ENCODE results near the gene ENGASE.

Gene ENGASE

GRCh38 chr17:79113699-79114457 is 39.3 kb downstream of the ENGASE start:
- Mint-ChIP-seq H3K9me3 (no peaks in the 10 kb centered on the region), H3K4me1 (ENCODE audit: low read depth) (no peaks in the 10 kb centered on the region), H3K27me3 (peaks cover 6% of the 10 kb centered on the region), H3K36me3 (ENCODE audit: low read depth) (no peaks in the 10 kb centered on the region), H3K4me3 (no peak overlapping the region), H3K27ac (no peak overlapping the region)
- DNase-seq, result no peak

GRCh38 chr17:79114458-79115301 is 40.1 kb downstream of the ENGASE start:
- Mint-ChIP-seq H3K27me3 (peaks cover 6% of the 10 kb centered on the region), H3K4me3 (no peak overlapping the region), H3K4me1 (ENCODE audit: low read depth) (no peaks in the 10 kb centered on the region), H3K9me3 (no peaks in the 10 kb centered on the region), H3K27ac (no peak overlapping the region), H3K36me3 (ENCODE audit: low read depth) (no peaks in the 10 kb centered on the region)
- no peak for DNase-seq

- no peaks in the 10 kb centered on the region for H3K9me3 Mint-ChIP-seq
These were observed 40.9 kb downstream of the ENGASE start for GRCh38 chr17:79115487-79115886.

GRCh38 chr17:79116575-79117368 is 42.1 kb downstream of the ENGASE start:
- no peak overlapping the region for H3K4me3 Mint-ChIP-seq
- DNase-seq, result no peak

More at GRCh38 chr17:79115487-79115886, 40.9 kb downstream of the ENGASE start:
- no peak for DNase-seq
- Mint-ChIP-seq H3K4me3 (no peak overlapping the region), H3K36me3 (ENCODE audit: low read depth) (no peaks in the 10 kb centered on the region), H3K27me3 (peaks cover 6% of the 10 kb centered on the region), H3K4me1 (ENCODE audit: low read depth) (no peaks in the 10 kb centered on the region), H3K27ac (no peak overlapping the region)

GRCh38 chr17:79117905-79118487 is 43.4 kb downstream of the ENGASE start:
- DNase-seq, result no peak
- Mint-ChIP-seq H3K27me3 (peaks cover 3% of the 10 kb centered on the region), H3K36me3 (ENCODE audit: low read depth) (no peaks in the 10 kb centered on the region), H3K4me1 (ENCODE audit: low read depth) (no peaks in the 10 kb centered on the region), H3K4me3 (no peak overlapping the region), H3K9me3 (no peaks in the 10 kb centered on the region), H3K27ac (no peak overlapping the region)

More at GRCh38 chr17:79116575-79117368, 42.1 kb downstream of the ENGASE start:
- Mint-ChIP-seq H3K36me3 (ENCODE audit: low read depth) (no peaks in the 10 kb centered on the region), H3K4me1 (ENCODE audit: low read depth) (no peaks in the 10 kb centered on the region), H3K27ac (no peak overlapping the region), H3K9me3 (no peaks in the 10 kb centered on the region), H3K27me3 (peaks cover 3% of the 10 kb centered on the region)

- H3K4me1 Mint-ChIP-seq (ENCODE audit: low read depth), result no peaks in the 10 kb centered on the region
- H3K27me3 Mint-ChIP-seq, result peaks cover 3% of the 10 kb centered on the region
- H3K27ac Mint-ChIP-seq, result no peak overlapping the region
- no peak overlapping the region for H3K4me3 Mint-ChIP-seq
- no peaks in the 10 kb centered on the region for H3K36me3 Mint-ChIP-seq (ENCODE audit: low read depth)
- no peaks in the 10 kb centered on the region for H3K9me3 Mint-ChIP-seq
- DNase-seq, result no peak
These were observed 44.3 kb downstream of the ENGASE start for GRCh38 chr17:79118924-79119323.

GRCh38 chr17:79120259-79120658 is 45.6 kb downstream of the ENGASE start:
- H3K4me3 Mint-ChIP-seq, result no peak overlapping the region
- no peaks in the 10 kb centered on the region for H3K36me3 Mint-ChIP-seq (ENCODE audit: low read depth)
- no peak for DNase-seq
- no peaks in the 10 kb centered on the region for H3K9me3 Mint-ChIP-seq
- H3K27ac Mint-ChIP-seq, result no peak overlapping the region
- no peaks in the 10 kb centered on the region for H3K4me1 Mint-ChIP-seq (ENCODE audit: low read depth)
- H3K27me3 Mint-ChIP-seq, result peaks cover 3% of the 10 kb centered on the region

- Mint-ChIP-seq H3K9me3 (no peaks in the 10 kb centered on the region), H3K4me1 (ENCODE audit: low read depth) (no peaks in the 10 kb centered on the region), H3K27me3 (peaks cover 14% of the 10 kb centered on the region), H3K27ac (no peak overlapping the region), H3K4me3 (no peak overlapping the region), H3K36me3 (ENCODE audit: low read depth) (no peaks in the 10 kb centered on the region)
- DNase-seq, result no peak
These were observed 49.4 kb downstream of the ENGASE start for GRCh38 chr17:79123988-79124387.

GRCh38 chr17:79124513-79125209 is 50.0 kb downstream of the ENGASE start:
- H3K27ac Mint-ChIP-seq, result no peak overlapping the region
- no peaks in the 10 kb centered on the region for H3K36me3 Mint-ChIP-seq (ENCODE audit: low read depth)
- H3K9me3 Mint-ChIP-seq, result no peaks in the 10 kb centered on the region
- no peak for DNase-seq
- no peaks in the 10 kb centered on the region for H3K4me1 Mint-ChIP-seq (ENCODE audit: low read depth)
- peaks cover 14% of the 10 kb centered on the region for H3K27me3 Mint-ChIP-seq
- H3K4me3 Mint-ChIP-seq, result no peak overlapping the region

GRCh38 chr17:79125503-79125902 is 50.9 kb downstream of the ENGASE start:
- Mint-ChIP-seq H3K4me3 (no peak overlapping the region), H3K27me3 (peaks cover 14% of the 10 kb centered on the region), H3K27ac (no peak overlapping the region), H3K36me3 (ENCODE audit: low read depth) (no peaks in the 10 kb centered on the region), H3K9me3 (no peaks in the 10 kb centered on the region), H3K4me1 (ENCODE audit: low read depth) (no peaks in the 10 kb centered on the region)
- no peak for DNase-seq

- no peaks in the 10 kb centered on the region for H3K9me3 Mint-ChIP-seq
- peaks cover 14% of the 10 kb centered on the region for H3K27me3 Mint-ChIP-seq
- no peaks in the 10 kb centered on the region for H3K4me1 Mint-ChIP-seq (ENCODE audit: low read depth)
- no peaks in the 10 kb centered on the region for H3K36me3 Mint-ChIP-seq (ENCODE audit: low read depth)
- H3K4me3 Mint-ChIP-seq, result no peak overlapping the region
- DNase-seq, result no peak
- no peak overlapping the region for H3K27ac Mint-ChIP-seq
These were observed 51.5 kb downstream of the ENGASE start for GRCh38 chr17:79126139-79126538.

GRCh38 chr17:79127534-79128135 is 53.0 kb downstream of the ENGASE start:
- Mint-ChIP-seq H3K36me3 (ENCODE audit: low read depth) (no peaks in the 10 kb centered on the region), H3K27me3 (peaks cover 18% of the 10 kb centered on the region), H3K4me1 (ENCODE audit: low read depth) (no peaks in the 10 kb centered on the region), H3K27ac (no peak overlapping the region), H3K9me3 (no peaks in the 10 kb centered on the region), H3K4me3 (no peak overlapping the region)
- DNase-seq, result no peak

- Mint-ChIP-seq H3K36me3 (ENCODE audit: low read depth) (no peaks in the 10 kb centered on the region), H3K9me3 (no peaks in the 10 kb centered on the region), H3K4me3 (no peak overlapping the region), H3K27me3 (peaks cover 25% of the 10 kb centered on the region), H3K4me1 (ENCODE audit: low read depth) (no peaks in the 10 kb centered on the region), H3K27ac (no peak overlapping the region)
- DNase-seq, result no peak
These were observed 54.9 kb downstream of the ENGASE start for GRCh38 chr17:79129523-79129922.
